SK-N-SH (cell line): Measurements from ENCODE around the gene GARNL3. TPM values are rescaled to one million over a fixed set of nuclear protein-coding genes. Genes with fewer than 3 reads are reported as not detected.

Experiments
- CTCF ChIA-PET: fragments of 300-600, 350-600 bp; formaldehyde crosslinking; extraction: SDS; loops from one replicate; lab custom pipeline; 2021; lab: Yijun Ruan, JAX
- POLR2A ChIA-PET: fragments of 350-600 bp; sonication (Branson Sonifier 250); formaldehyde crosslinking; extraction: SDS; loops from one replicate; lab custom pipeline; 2020; ENCODE audit warnings: antibody characterized with exemption, inconsistent platforms; lab: Yijun Ruan, JAX
- DNase-seq: peaks from one replicate; pipeline ENCODE4 v3.0.0; 2012
- H2AFZ ChIP-seq: fragments of 200-600 bp; sonication (generic); 2 replicates; pipeline ENCODE4 v1.8.1; 2016; ENCODE audit warnings: antibody characterized with exemption, mild to moderate bottlenecking, low read depth
- H3F3A ChIP-seq: fragments of 200-600 bp; sonication (generic); replicated peaks from 2 replicates; pipeline ENCODE3; 2016; ENCODE audit warnings: antibody characterized with exemption, mild to moderate bottlenecking; ENCODE audit not compliant: insufficient read depth
- H3K27ac ChIP-seq, 2 experiments: fragments of 200-500 bp in 1 of 2; fragments of 200-600 bp in 1 of 2; sonication (Bioruptor generic) in 1 of 2; sonication (generic), shearing (Covaris generic) in 1 of 2; 2 replicates each; pipeline versions ENCODE4 v1.5.1 to v1.6.1; 2014 to 2016; ENCODE audit warnings: low read depth in 2 of 2, inconsistent platforms in 1 of 2, low read length in 1 of 2, mild to moderate bottlenecking in 1 of 2, mixed read lengths in 1 of 2
- H3K27me3 ChIP-seq: fragments of 200-600 bp; sonication (generic), shearing (Covaris generic); 2 replicates; pipeline ENCODE4 v1.6.1; 2016; ENCODE audit warnings: mixed run types; ENCODE audit not compliant: insufficient read depth
- H3K36me3 ChIP-seq, 2 experiments: fragments of 200-500 bp in 1 of 2; fragments of 200-600 bp in 1 of 2; sonication (Bioruptor generic) in 1 of 2; sonication (generic) in 1 of 2; replicated peaks in 1 of 2; 2 replicates each; pipeline versions ENCODE3 to v1.5.1; 2014 to 2016; ENCODE audit warnings: low read length in 1 of 2, mild to moderate bottlenecking in 1 of 2; ENCODE audit not compliant: insufficient read depth in 2 of 2, control insufficient read depth in 1 of 2
- H3K4me1 ChIP-seq, 2 experiments: fragments of 200-500 bp in 1 of 2; fragments of 200-600 bp in 1 of 2; sonication (Bioruptor generic) in 1 of 2; sonication (generic), shearing (Covaris generic) in 1 of 2; 2 replicates each; pipeline versions ENCODE4 v1.5.1 to v1.6.1; 2014 to 2016; ENCODE audit warnings: low read depth in 1 of 2, low read length in 1 of 2, mixed run types in 1 of 2; ENCODE audit not compliant: insufficient read depth in 2 of 2, control insufficient read depth in 1 of 2
- H3K4me2 ChIP-seq: fragments of 200-600 bp; sonication (generic), shearing (Covaris generic); 2 replicates; pipeline ENCODE4 v1.6.1; 2017; ENCODE audit warnings: mixed run types
- H3K4me3 ChIP-seq, 2 experiments: fragments of 200-500 bp in 1 of 2; fragments of 200-600 bp in 1 of 2; sonication (Bioruptor generic) in 1 of 2; sonication (generic), shearing (Covaris generic) in 1 of 2; 2 replicates each; pipeline versions ENCODE4 v1.5.1 to v1.8.1; 2014 to 2016; ENCODE audit warnings: low read depth in 2 of 2, inconsistent platforms in 1 of 2, low read length in 1 of 2, mild to moderate bottlenecking in 1 of 2, mixed read lengths in 1 of 2, moderate library complexity in 1 of 2
- H3K79me2 ChIP-seq: fragments of 200-600 bp; sonication (generic); 2 replicates; pipeline ENCODE4 v1.8.1; 2017; ENCODE audit warnings: mild to moderate bottlenecking; ENCODE audit not compliant: insufficient read depth
- H3K9ac ChIP-seq: fragments of 200-600 bp; sonication (generic); 2 replicates; pipeline ENCODE4 v1.6.1; 2017; ENCODE audit warnings: mixed run types
- H3K9me2 ChIP-seq: fragments of 200-600 bp; sonication (generic); 2 replicates; pipeline ENCODE4 v1.6.1; 2017; ENCODE audit warnings: mixed run types
- H3K9me3 ChIP-seq: fragments of 200-600 bp; sonication (generic); 2 replicates; pipeline ENCODE4 v1.6.1; 2017; ENCODE audit warnings: mixed run types, mild to moderate bottlenecking, moderate library complexity
- H4K20me1 ChIP-seq: fragments of 200-600 bp; sonication (generic); 2 replicates; pipeline ENCODE4 v1.6.1; 2017; ENCODE audit warnings: mild to moderate bottlenecking, mixed run types; ENCODE audit not compliant: insufficient read depth
- ELF1 ChIP-seq: IDR thresholded peaks from 2 replicates; pipeline ENCODE4 v1.4.0; 2012
- EZH2phosphoT487 ChIP-seq: fragments of 200-600 bp; sonication (generic); IDR thresholded peaks from 2 replicates; pipeline ENCODE4 v1.6.1; 2017; ENCODE audit warnings: low read depth, mixed run types, mild to moderate bottlenecking, antibody characterized with exemption, moderate library complexity, borderline replicate concordance
- FOXM1 ChIP-seq: IDR thresholded peaks from 2 replicates; pipeline ENCODE4 v1.4.0; 2012; ENCODE audit warnings: low read depth, mild to moderate bottlenecking
- GABPA ChIP-seq: IDR thresholded peaks from 2 replicates; pipeline ENCODE4 v1.4.0; 2012; ENCODE audit warnings: low read depth, mild to moderate bottlenecking
- GATA2 ChIP-seq: sonication (generic); formaldehyde crosslinking; IDR thresholded peaks from 2 replicates; pipeline ENCODE4 v1.5.0; 2020; ENCODE audit warnings: mild to moderate bottlenecking, missing genetic modification reagents
- IRF3 ChIP-seq: fragments of 150-350 bp; IDR thresholded peaks from 2 replicates; pipeline ENCODE4 v1.6.1; 2016; ENCODE audit warnings: mild to moderate bottlenecking, low read depth, low read length
- MAX ChIP-seq: IDR thresholded peaks from 2 replicates; pipeline ENCODE4 v1.4.0; 2012; ENCODE audit warnings: low read depth
- MXI1 ChIP-seq: IDR thresholded peaks from 2 replicates; pipeline ENCODE4 v1.6.1; 2012; ENCODE audit warnings: mild to moderate bottlenecking, low read depth, low read length, improper control_type of control experiment
- PBX3 ChIP-seq: IDR thresholded peaks from 2 replicates; pipeline ENCODE4; 2012
- RAD21 ChIP-seq: IDR thresholded peaks from 2 replicates; pipeline ENCODE4 v1.6.1; 2012; ENCODE audit warnings: mild to moderate bottlenecking, low read length
- RCOR1 ChIP-seq: fragments of 150-350 bp; IDR thresholded peaks from 2 replicates; pipeline ENCODE4 v1.6.1; 2017; ENCODE audit warnings: antibody characterized with exemption, low read length
- RXRA ChIP-seq: IDR thresholded peaks from 2 replicates; pipeline ENCODE4 v1.4.0; 2012; ENCODE audit warnings: low read depth, mild to moderate bottlenecking, borderline replicate concordance
- SIN3A ChIP-seq: IDR thresholded peaks from 2 replicates; pipeline ENCODE4 v1.6.1; 2012; ENCODE audit warnings: low read depth, mild to moderate bottlenecking, low read length, moderate library complexity, borderline replicate concordance
- TAF1 ChIP-seq: IDR thresholded peaks from 2 replicates; pipeline ENCODE4 v1.6.1; 2012; ENCODE audit warnings: low read depth, mild to moderate bottlenecking, low read length, moderate library complexity, borderline replicate concordance
- TCF12 ChIP-seq: IDR thresholded peaks from 2 replicates; pipeline ENCODE4 v1.4.0; 2012
- TEAD4 ChIP-seq: IDR thresholded peaks from 2 replicates; pipeline ENCODE4 v1.4.0; 2012; ENCODE audit warnings: mild to moderate bottlenecking, borderline replicate concordance; ENCODE audit not compliant: insufficient read depth
- USF1 ChIP-seq: IDR thresholded peaks from 2 replicates; pipeline ENCODE4 v1.4.0; 2012; ENCODE audit warnings: low read depth, borderline replicate concordance
- USF2 ChIP-seq: fragments of 150-350 bp; IDR thresholded peaks from 2 replicates; pipeline ENCODE4 v1.6.1; 2017; ENCODE audit warnings: antibody characterized with exemption, low read length, low read depth, borderline replicate concordance
- ZBTB33 ChIP-seq: IDR thresholded peaks from 2 replicates; pipeline ENCODE4 v1.4.0; 2012; ENCODE audit warnings: low read depth, borderline replicate concordance
- WGBS: methylation state at CpG from one replicate; pipeline ENCODE4 v1.1.6; 2017; ENCODE audit warnings: low lambda C conversion rate; 5-methylcytosine and 5-hydroxymethylcytosine counted together
- polyA plus RNA-seq, 3 experiments: library from polyadenylated mRNA; depleted of rRNA; stranded (reverse); fragments of >200 nt; gene quantifications; 2 replicates each; pipeline ENCODE4 v1.2.3, GENCODE V29; 2012

GARNL3 gene
- polyA plus RNA-seq, 1 of the 3 experiments (the other 2 are of a cell fraction), result 9.1 TPM

- no peak for TF ChIP-seq TCF12
- no peak for TF ChIP-seq TAF1
- no peak for TF ChIP-seq ZBTB33
- TF ChIP-seq IRF3, result no peak
- no peak for TF ChIP-seq FOXM1
- TF ChIP-seq PBX3, result no peak
- TF ChIP-seq GATA2 (CRISPR knock-in tag), result no peak
- TF ChIP-seq RCOR1, result no peak
- TF ChIP-seq MAX, result no peak
- TF ChIP-seq SIN3A, result no peak
- TF ChIP-seq GABPA, result no peak
- TF ChIP-seq ELF1, result no peak
- TF ChIP-seq TEAD4, result no peak
- no peak for TF ChIP-seq RXRA
- TF ChIP-seq RAD21, result no peak
- TF ChIP-seq EZH2phosphoT487, result no peak
- no peak for TF ChIP-seq USF2
- no peak for TF ChIP-seq MXI1
- TF ChIP-seq USF1, result no peak
- H3K27me3 ChIP-seq, result no peaks in the 10 kb centered on the region
- H3K79me2 ChIP-seq, result no peaks in the 10 kb centered on the region
- H3K9me3 ChIP-seq, result no peaks in the 10 kb centered on the region
- H3K4me3 ChIP-seq, result no peak overlapping the region
- no peak overlapping the region for H3K27ac ChIP-seq
- H4K20me1 ChIP-seq, result no peaks in the 10 kb centered on the region
- no peaks in the 10 kb centered on the region for H3K9me2 ChIP-seq
- ChIA-PET POLR2A (no interaction called here), CTCF (interaction anchor here (0.7 to 1.2 kb wide), 3 partner anchors 11 to 272 kb away, joined by 3 to 4 read pairs (median 3); no protein-coding TSS in a partner anchor)
- no peak overlapping the region for H3K4me2 ChIP-seq
- DNase-seq, result no peak
- no peaks in the 10 kb centered on the region for H3F3A ChIP-seq
- H3K36me3 ChIP-seq, result no peaks in the 10 kb centered on the region
- H2AFZ ChIP-seq, result no peak overlapping the region
- peaks cover 0 to 5% of the 10 kb centered on the region in 2 experiments; a peak in 1 of 4 replicates for H3K4me1 ChIP-seq
- 97% methylated on average over 5 of the region's 5 CpGs for WGBS
- no peak overlapping the region for H3K9ac ChIP-seq
Observed at GRCh38 chr9:127249877-127250276, 14.7 kb upstream of the GARNL3 start.
